Measurements from ENCODE around the gene ENDOD1.

The ENDOD1 gene

GRCh38 chr11:95100191-95100648, 10.6 kb downstream of the ENDOD1 start:
- Histone ChIP-seq H3K27ac (no peak overlapping the region), H3K9me3 (no peaks in the 10 kb centered on the region), H3K4me1 (peaks cover 0 to 72% (median 21%) of the 10 kb centered on the region in 4 donors), H3K36me3 (peaks cover 0 to 10% (median 0%) of the 10 kb centered on the region in 3 donors), H3K4me3 (no peak overlapping the region), H3K27me3 (no peaks in the 10 kb centered on the region)
- intact Hi-C loops (cut with DNase I; ENCODE audit: low total_unique reads): no loop called here
- no peak for DNase-seq
- TF ChIP-seq CTCF (IDR thresholded peaks at IDR 0.05): no peak

GRCh38 chr11:95100856-95101507, 11.3 kb downstream of the ENDOD1 start:
- H3K4me1 ChIP-seq: peaks cover 0 to 69% (median 14%) of the 10 kb centered on the region in 4 donors
- intact Hi-C loops (cut with DNase I; ENCODE audit: low total_unique reads): no loop called here
- no peak overlapping the region for H3K4me3 ChIP-seq
- no peaks in the 10 kb centered on the region for H3K27me3 ChIP-seq
- peaks cover 0 to 10% (median 0%) of the 10 kb centered on the region in 3 donors for H3K36me3 ChIP-seq
- no peak overlapping the region for H3K27ac ChIP-seq
- no peaks in the 10 kb centered on the region for H3K9me3 ChIP-seq
- no peak for TF ChIP-seq CTCF (IDR thresholded peaks at IDR 0.05)
- DNase-seq: no peak

GRCh38 chr11:95101935-95102334, 12.3 kb downstream of the ENDOD1 start:
- no peaks in the 10 kb centered on the region for H3K27me3 ChIP-seq
- no peak for DNase-seq
- no peak for TF ChIP-seq CTCF (IDR thresholded peaks at IDR 0.05)
- no peak overlapping the region for H3K27ac ChIP-seq
- H3K4me1 ChIP-seq: peaks cover 0 to 65% (median 13%) of the 10 kb centered on the region in 4 donors
- H3K9me3 ChIP-seq: no peaks in the 10 kb centered on the region
- peaks cover 0 to 10% (median 0%) of the 10 kb centered on the region in 3 donors for H3K36me3 ChIP-seq
- H3K4me3 ChIP-seq: no peak overlapping the region
- intact Hi-C loops (cut with DNase I; ENCODE audit: low total_unique reads): no loop called here

DNA sequence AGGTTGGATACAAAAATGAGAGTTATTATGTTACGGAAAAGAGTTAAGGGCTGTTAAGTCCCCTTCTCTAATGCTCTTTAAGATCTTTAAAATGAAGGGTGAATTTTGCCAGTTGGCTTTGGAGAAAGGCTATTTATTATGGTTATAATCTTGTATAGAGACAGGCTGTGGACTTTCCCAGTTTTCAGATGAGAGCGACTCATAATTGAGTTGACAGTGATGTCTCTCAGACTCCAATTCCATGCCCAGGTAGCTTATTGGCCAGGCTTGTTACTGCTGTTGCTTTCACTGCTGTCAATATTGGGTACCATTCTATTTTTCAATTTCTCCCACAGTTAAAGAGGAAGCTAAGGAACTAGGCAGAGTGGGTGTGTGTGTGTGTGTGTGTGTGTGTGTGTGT, 13.1 kb downstream of the ENDOD1 start:
- H3K4me3 ChIP-seq: no peak overlapping the region
- peaks cover 0 to 65% (median 16%) of the 10 kb centered on the region in 4 donors for H3K4me1 ChIP-seq
- H3K9me3 ChIP-seq: no peaks in the 10 kb centered on the region
- peaks cover 0 to 10% (median 0%) of the 10 kb centered on the region in 3 donors for H3K36me3 ChIP-seq
- H3K27ac ChIP-seq: no peak overlapping the region
- intact Hi-C loops (cut with DNase I; ENCODE audit: low total_unique reads): no loop called here
- H3K27me3 ChIP-seq: no peaks in the 10 kb centered on the region
- TF ChIP-seq CTCF (IDR thresholded peaks at IDR 0.05): no peak
- DNase-seq: no peak

DNA sequence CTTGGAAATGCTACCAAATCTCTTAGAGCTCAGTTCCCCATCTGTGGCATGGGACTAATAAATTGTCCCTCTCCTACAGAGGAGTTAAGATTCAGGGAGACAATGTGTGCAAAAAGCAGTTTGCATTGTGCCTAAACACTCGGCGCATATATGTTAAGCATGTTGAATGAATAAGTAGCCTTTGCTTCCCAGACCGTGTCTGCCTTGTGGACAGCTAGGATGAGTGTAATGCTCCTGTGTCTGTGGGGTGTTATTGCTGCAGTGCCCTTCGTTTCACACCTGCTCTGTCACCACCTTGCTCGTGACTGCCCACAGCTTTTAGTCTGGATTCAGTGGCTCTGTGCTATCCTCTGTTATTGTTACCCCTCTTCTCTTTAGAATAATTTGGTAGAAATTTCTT, 14.1 kb downstream of the ENDOD1 start:
- DNase-seq: no peak
- Histone ChIP-seq H3K4me3 (no peak overlapping the region), H3K27ac (no peak overlapping the region), H3K4me1 (peaks cover 0 to 65% (median 25%) of the 10 kb centered on the region in 4 donors), H3K9me3 (no peaks in the 10 kb centered on the region), H3K36me3 (peaks cover 0 to 10% (median 0%) of the 10 kb centered on the region in 3 donors), H3K27me3 (no peaks in the 10 kb centered on the region)
- intact Hi-C loops (cut with DNase I; ENCODE audit: low total_unique reads): no loop called here
- no peak for TF ChIP-seq CTCF (IDR thresholded peaks at IDR 0.05)
